Progenitor cell of endocrine pancreas (in vitro differentiated cells): ENCODE results near the gene SLC27A3. TPM values are rescaled to one million over a fixed set of nuclear protein-coding genes. Genes with fewer than 3 reads are reported as not detected.
"Not testable (repeated sequence)": the region's sequence is repeated elsewhere in the genome, so short reads cannot be mapped to it uniquely, and the experiment has no call there.

Experiments
- DNase-seq: peaks from one replicate; pipeline ENCODE4 v3.0.0; 2021; ENCODE audit warnings: low spot score; ENCODE audit not compliant: unreplicated experiment
- H3K27ac Mint-ChIP-seq: 2 replicates; pipeline ENCODE4 v1.8.0; 2021; ENCODE audit warnings: mild to moderate bottlenecking, moderate library complexity, mixed read lengths
- H3K27me3 Mint-ChIP-seq: 2 replicates; pipeline ENCODE4 v1.8.0; 2021; ENCODE audit warnings: mixed read lengths
- H3K36me3 Mint-ChIP-seq: 2 replicates; pipeline ENCODE4 v1.8.0; 2022; ENCODE audit warnings: mixed read lengths; ENCODE audit not compliant: insufficient read depth
- H3K4me1 Mint-ChIP-seq: 2 replicates; pipeline ENCODE4 v1.8.0; 2021; ENCODE audit warnings: low read depth, mixed read lengths
- H3K4me3 Mint-ChIP-seq: 2 replicates; pipeline ENCODE4 v1.8.0; 2021; ENCODE audit warnings: low read depth, mild to moderate bottlenecking, moderate library complexity, mixed read lengths
- H3K9me3 Mint-ChIP-seq: 2 replicates; pipeline ENCODE4 v1.8.0; 2021; ENCODE audit warnings: low read depth, mixed read lengths
- total RNA-seq: library from RNA; stranded (reverse); gene quantifications from 2 replicates; pipeline ENCODE4 v1.2.1, GENCODE V29; 2021
- TF ChIP-seq, protein P1 (sequence below): fragments of 200-600 bp; sonication (generic); IDR thresholded peaks from one replicate; pipeline ENCODE4 v1.5.0; 2021; ENCODE audit warnings: antibody characterized with exemption, mild to moderate bottlenecking; ENCODE audit not compliant: unreplicated experiment

The SLC27A3 gene
- total RNA-seq, 1 donor from 2014 or later, result 36.6 TPM

DNA sequence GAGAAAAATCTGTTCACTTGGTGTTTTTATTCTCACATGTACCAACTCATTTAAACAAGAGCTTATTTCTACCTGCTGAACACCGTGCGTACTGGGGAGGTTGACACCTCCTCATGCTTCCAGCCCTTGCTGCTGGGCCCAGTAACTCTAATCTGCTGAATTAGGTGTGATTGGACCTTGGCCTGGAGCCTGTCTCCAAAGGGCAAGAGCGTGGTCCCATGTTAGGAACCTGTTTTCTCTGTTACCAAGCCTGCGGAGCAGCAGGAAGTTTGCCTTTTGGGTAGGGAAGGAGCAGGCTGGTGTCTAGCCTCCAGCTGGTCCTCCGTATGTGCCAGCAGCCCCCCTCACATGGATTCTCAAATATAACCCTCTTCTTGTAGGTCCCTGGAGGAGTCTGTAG lies 10.9 kb upstream of the SLC27A3 start:
- H3K4me3 Mint-ChIP-seq, result no peak overlapping the region
- peaks cover 32% of the 10 kb centered on the region for H3K36me3 Mint-ChIP-seq
- H3K27ac Mint-ChIP-seq, result no peak overlapping the region
- H3K4me1 Mint-ChIP-seq, result peaks cover 21% of the 10 kb centered on the region
- H3K9me3 Mint-ChIP-seq, result no peaks in the 10 kb centered on the region
- no peaks in the 10 kb centered on the region for H3K27me3 Mint-ChIP-seq
- no peak for DNase-seq
- TF ChIP-seq, protein P1, sequence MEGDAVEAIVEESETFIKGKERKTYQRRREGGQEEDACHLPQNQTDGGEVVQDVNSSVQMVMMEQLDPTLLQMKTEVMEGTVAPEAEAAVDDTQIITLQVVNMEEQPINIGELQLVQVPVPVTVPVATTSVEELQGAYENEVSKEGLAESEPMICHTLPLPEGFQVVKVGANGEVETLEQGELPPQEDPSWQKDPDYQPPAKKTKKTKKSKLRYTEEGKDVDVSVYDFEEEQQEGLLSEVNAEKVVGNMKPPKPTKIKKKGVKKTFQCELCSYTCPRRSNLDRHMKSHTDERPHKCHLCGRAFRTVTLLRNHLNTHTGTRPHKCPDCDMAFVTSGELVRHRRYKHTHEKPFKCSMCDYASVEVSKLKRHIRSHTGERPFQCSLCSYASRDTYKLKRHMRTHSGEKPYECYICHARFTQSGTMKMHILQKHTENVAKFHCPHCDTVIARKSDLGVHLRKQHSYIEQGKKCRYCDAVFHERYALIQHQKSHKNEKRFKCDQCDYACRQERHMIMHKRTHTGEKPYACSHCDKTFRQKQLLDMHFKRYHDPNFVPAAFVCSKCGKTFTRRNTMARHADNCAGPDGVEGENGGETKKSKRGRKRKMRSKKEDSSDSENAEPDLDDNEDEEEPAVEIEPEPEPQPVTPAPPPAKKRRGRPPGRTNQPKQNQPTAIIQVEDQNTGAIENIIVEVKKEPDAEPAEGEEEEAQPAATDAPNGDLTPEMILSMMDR, result no peak

DNA sequence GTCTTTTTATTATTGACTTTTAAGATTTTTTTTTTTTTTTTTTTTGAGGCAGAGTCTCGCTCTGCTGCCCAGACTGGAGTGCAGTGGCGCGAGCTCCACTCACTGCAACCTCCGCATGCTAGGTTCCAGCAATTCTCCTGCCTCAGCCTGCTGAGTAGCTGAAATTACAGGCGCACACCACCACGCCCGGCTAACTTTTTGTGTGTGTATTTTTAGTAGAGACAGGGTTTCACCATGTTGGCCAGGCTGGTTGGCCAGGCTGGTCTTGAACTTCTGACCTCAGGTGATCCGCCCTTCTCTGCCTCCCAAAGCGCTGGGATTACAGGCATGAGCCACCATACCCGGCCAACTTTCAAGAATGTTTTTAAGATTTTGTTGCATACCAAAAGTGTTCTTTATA lies 8.5 kb upstream of the SLC27A3 start:
- not testable (repeated sequence) for H3K27me3 Mint-ChIP-seq, H3K9me3 Mint-ChIP-seq, DNase-seq, H3K4me3 Mint-ChIP-seq
- Mint-ChIP-seq H3K27ac (peak overlapping the region; percentile 52), H3K4me1 (peaks cover 26% of the 10 kb centered on the region), H3K36me3 (peaks cover 31% of the 10 kb centered on the region)

DNA sequence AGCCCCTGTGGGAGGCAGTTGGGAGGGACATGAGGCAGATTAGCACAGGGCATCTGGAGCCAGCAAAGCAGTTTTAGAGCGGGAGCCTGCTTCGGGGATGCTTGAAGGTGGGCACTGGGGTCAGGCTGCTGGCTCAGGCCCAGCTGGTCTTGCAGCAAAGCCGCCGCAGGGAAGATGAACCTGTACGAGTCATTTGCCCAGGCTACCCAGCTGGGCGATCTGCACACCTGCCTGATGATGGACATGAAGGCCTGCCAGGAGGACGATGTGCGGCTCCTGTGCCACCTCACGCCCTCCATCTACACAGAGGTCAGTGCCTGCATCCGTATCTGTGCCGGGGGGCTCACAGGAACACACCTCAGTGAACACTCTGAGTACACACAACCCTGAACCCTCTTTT lies 7.7 kb upstream of the SLC27A3 start:
- Mint-ChIP-seq H3K27ac (peak overlapping the region; percentile 95), H3K36me3 (peaks cover 28% of the 10 kb centered on the region)

DNA sequence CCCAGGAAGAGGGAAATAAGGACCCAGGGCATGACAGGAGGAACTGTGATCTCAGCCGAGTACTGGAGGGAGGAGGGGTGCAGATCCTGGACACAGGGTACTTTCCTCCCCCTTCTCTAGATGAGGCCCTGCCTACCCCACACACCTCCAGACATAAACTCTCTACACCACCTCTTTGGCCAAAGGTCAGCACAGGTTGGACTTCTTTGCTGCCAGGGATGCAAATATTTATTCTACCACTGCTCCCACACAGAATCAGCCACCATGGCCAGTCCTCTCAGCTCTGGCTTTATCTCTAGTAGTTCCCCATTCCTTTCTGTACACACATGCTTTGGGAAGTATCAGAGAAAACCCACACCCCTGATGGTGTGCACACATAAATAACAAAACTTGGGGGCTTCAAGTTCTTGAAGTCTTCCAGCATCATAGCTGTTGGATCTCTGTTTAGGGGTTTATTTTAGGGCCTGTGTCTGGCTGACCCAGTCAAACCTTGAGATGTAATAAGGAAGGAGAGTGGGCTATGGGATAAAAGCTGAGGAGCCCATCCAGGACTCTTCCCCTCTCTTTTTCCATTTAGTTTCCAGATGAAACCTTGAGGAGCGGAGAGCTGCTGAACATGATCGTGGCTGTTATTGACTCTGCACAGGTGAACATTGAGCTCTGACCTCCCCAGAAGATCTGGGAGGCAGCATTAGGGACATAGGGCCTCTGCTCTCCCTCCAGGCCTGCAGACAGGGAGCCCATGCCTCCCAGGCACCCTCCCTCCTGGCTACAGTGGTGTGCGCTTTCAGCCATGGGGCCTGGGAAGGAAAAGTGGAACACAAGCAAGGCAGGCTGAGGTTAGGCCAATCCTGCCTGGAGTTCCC lies 6.7 kb upstream of the SLC27A3 start:
- peak overlapping the region; percentile 95 for H3K27ac Mint-ChIP-seq
- H3K27me3 Mint-ChIP-seq, result no peaks in the 10 kb centered on the region
- peaks cover 27% of the 10 kb centered on the region for H3K36me3 Mint-ChIP-seq
- no peaks in the 10 kb centered on the region for H3K9me3 Mint-ChIP-seq
- peaks cover 26% of the 10 kb centered on the region for H3K4me1 Mint-ChIP-seq
- peak overlapping the region; percentile 29 for H3K4me3 Mint-ChIP-seq
- DNase-seq, result no peak
- TF ChIP-seq, protein P1, result no peak

More for the DNA sequence above, 7.7 kb upstream of the SLC27A3 start:
- H3K9me3 Mint-ChIP-seq, result no peaks in the 10 kb centered on the region
- H3K27me3 Mint-ChIP-seq, result no peaks in the 10 kb centered on the region
- H3K4me1 Mint-ChIP-seq, result peaks cover 26% of the 10 kb centered on the region
- TF ChIP-seq, protein P1, result no peak
- H3K4me3 Mint-ChIP-seq, result no peak overlapping the region
- no peak for DNase-seq

DNA sequence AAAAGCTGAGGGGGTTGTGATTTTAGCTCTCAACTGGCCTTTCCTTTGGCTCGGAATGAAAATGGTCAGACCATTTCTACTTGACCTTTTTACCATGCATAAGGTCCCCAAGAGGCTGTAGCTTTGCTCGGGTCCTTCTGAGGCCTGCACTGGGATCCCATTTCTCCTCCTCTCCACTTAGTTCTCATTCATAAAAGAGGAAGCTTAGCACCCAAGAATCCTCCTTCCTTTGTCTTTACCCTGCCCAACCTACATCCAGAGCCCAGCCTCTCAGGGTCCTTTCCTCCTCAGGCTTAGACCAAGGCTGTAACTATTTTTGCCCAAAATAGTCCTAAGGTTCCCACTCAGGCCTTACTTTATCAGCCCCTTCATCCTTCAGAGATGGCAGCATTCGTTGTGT lies 6.0 kb upstream of the SLC27A3 start:
- Mint-ChIP-seq H3K9me3 (no peaks in the 10 kb centered on the region), H3K4me1 (peaks cover 26% of the 10 kb centered on the region), H3K27ac (peak overlapping the region; percentile 95), H3K36me3 (peaks cover 34% of the 10 kb centered on the region), H3K27me3 (no peaks in the 10 kb centered on the region), H3K4me3 (peak overlapping the region; percentile 14)
- no peak for DNase-seq
- TF ChIP-seq, protein P1, result no peak

DNA sequence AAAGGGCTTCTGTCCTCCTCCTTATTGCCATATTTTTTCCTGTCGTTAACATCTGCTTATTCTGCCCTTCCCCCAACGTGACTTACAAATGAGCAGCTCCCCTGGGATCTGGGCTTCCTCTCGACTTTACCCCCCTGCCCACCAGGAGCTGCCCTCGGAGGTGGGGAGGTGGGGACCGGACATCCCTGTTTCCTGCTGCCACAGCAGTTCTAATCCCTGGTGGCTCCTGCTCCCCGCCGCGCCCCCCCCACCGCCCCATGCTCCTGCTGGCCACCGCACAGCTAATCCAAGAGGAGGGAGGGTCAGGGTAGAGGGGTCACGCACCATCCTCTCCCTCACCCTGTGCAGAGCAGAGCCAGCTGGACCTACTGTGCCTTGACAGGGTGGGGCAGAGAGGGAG lies 4.4 kb upstream of the SLC27A3 start:
- Mint-ChIP-seq H3K9me3 (no peaks in the 10 kb centered on the region), H3K4me3 (no peak overlapping the region), H3K36me3 (peaks cover 28% of the 10 kb centered on the region), H3K27me3 (no peaks in the 10 kb centered on the region), H3K4me1 (peaks cover 30% of the 10 kb centered on the region), H3K27ac (no peak overlapping the region)
- TF ChIP-seq, protein P1, result no peak
- no peak for DNase-seq
